K562 (cell line): ENCODE measurements around the gene MPV17L2. TPM values are rescaled to one million over a fixed set of nuclear protein-coding genes. Genes with fewer than 3 reads are reported as not detected.

Experiments used
- FIP1L1 ChIP-seq: fragments of 200-400 bp; formaldehyde crosslinking; IDR thresholded peaks from 2 replicates; pipeline ENCODE4 v1.6.1; 2018; ENCODE audit warnings: mild to moderate bottlenecking, low read depth, low read length; ENCODE audit not compliant: poor library complexity, severe bottlenecking
- ZKSCAN8 ChIP-seq: fragments of 200-800 bp; sonication (Bioruptor generic); IDR thresholded peaks from 2 replicates; pipeline ENCODE4 v1.6.1; 2016; ENCODE audit warnings: missing genetic modification characterization, missing compliant biosample characterization
- ZNF140 ChIP-seq: fragments of 250-450 bp; sonication (Bioruptor Pico); IDR thresholded peaks from 2 replicates; pipeline ENCODE4 v1.8.0; 2021; ENCODE audit warnings: moderate library complexity, mild to moderate bottlenecking, inconsistent platforms
- polyA plus RNA-seq, 8 experiments: library from polyadenylated mRNA; depleted of rRNA in 4 of 8; stranded (reverse) in 5 of 8; unstranded in 3 of 8; fragments of >200 nt; fragmentation: Nextera tagmentation in 2 of 8; fragmentation: Illumina TruSeq in 1 of 8; extraction: Ambion mirVana in 2 of 8; extraction: Trizol in 1 of 8; gene quantifications; 2 replicates each; pipeline versions ENCODE4 v1.2.1 to v1.2.3, GENCODE V29; 2011 to 2014; ENCODE audit warnings: inconsistent platforms in 1 of 8, missing spikeins in 1 of 8
- total RNA-seq, 7 experiments: library from RNA; depleted of rRNA in 6 of 7; stranded (reverse); fragments of >200 nt in 6 of 7; fragmentation: Illumina TruSeq in 2 of 7; extraction: Trizol in 2 of 7; gene quantifications; 2 replicates each; pipeline versions ENCODE4 v1.2.1 to v1.2.3, GENCODE V29; 2011 to 2021; ENCODE audit warnings: low replicate concordance in 1 of 7
- TF ChIP-seq, protein P1 (sequence below), 3 experiments: fragments of 200-800 bp in 1 of 3; fragments of 250-450 bp in 1 of 3; fragments of 450-650 bp in 1 of 3; sonication (Bioruptor Pico) in 1 of 3; sonication (Bioruptor generic) in 1 of 3; formaldehyde crosslinking in 1 of 3; IDR thresholded peaks; 2 replicates each; pipeline versions ENCODE4 v1.6.1 to v1.8.0; 2016 to 2022; ENCODE audit warnings: mild to moderate bottlenecking in 2 of 3, missing genetic modification characterization in 2 of 3, missing compliant biosample characterization in 1 of 3, moderate library complexity in 1 of 3
- TF ChIP-seq, protein P2 (sequence below): fragments of 450-650 bp; formaldehyde crosslinking; IDR thresholded peaks from 2 replicates; pipeline ENCODE4 v1.4.0; 2020; ENCODE audit warnings: mild to moderate bottlenecking, moderate library complexity

Gene MPV17L2
- total and polyA plus RNA-seq, 9 of the 15 experiments (the other 6 are each of a cell fraction or from before 2014, with no cell fraction given): 10.6 to 60.2 (median 28.5) TPM

DNA sequence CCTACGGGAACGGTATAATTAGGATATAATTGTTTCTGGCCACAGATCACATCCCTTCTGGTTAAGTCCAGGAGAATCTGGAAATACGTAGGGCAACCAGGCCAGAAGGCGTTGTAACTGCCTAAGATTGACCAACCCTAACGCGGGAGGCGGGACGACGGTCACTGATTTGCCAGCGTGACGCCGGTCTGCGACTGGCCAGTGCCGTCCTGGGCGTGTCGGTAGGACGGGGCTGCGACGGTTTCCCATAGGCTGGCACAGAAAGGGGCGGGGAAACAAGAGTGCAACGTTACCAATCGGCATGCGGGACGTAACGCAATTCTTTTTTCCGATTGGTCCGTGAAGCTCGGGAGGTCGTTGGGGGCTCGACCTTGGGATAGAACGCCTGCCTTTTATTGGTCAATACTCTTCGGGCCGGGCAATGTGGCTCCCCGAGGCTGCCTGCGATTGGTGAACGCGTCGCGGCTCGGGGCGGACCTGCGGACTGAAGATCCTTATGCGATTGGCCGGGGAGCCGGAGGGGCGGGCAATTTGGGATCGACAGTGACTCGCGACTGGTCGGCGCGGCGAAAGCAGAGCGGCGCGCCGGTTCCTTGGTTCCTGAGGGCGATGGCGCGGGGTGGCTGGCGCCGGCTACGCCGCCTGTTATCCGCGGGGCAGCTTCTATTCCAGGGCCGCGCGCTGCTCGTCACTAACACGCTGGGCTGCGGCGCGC, at the start of gene MPV17L2 (continued):
- TF ChIP-seq, protein P1, sequence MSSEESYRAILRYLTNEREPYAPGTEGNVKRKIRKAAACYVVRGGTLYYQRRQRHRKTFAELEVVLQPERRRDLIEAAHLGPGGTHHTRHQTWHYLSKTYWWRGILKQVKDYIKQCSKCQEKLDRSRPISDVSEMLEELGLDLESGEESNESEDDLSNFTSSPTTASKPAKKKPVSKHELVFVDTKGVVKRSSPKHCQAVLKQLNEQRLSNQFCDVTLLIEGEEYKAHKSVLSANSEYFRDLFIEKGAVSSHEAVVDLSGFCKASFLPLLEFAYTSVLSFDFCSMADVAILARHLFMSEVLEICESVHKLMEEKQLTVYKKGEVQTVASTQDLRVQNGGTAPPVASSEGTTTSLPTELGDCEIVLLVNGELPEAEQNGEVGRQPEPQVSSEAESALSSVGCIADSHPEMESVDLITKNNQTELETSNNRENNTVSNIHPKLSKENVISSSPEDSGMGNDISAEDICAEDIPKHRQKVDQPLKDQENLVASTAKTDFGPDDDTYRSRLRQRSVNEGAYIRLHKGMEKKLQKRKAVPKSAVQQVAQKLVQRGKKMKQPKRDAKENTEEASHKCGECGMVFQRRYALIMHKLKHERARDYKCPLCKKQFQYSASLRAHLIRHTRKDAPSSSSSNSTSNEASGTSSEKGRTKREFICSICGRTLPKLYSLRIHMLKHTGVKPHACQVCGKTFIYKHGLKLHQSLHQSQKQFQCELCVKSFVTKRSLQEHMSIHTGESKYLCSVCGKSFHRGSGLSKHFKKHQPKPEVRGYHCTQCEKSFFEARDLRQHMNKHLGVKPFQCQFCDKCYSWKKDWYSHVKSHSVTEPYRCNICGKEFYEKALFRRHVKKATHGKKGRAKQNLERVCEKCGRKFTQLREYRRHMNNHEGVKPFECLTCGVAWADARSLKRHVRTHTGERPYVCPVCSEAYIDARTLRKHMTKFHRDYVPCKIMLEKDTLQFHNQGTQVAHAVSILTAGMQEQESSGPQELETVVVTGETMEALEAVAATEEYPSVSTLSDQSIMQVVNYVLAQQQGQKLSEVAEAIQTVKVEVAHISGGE (CRISPR knock-in tag; IDR thresholded peaks at IDR 0.05): peak in 1 of 3 experiments; percentile 83; a peak in 2 of 6 replicates
- TF ChIP-seq, protein P2, sequence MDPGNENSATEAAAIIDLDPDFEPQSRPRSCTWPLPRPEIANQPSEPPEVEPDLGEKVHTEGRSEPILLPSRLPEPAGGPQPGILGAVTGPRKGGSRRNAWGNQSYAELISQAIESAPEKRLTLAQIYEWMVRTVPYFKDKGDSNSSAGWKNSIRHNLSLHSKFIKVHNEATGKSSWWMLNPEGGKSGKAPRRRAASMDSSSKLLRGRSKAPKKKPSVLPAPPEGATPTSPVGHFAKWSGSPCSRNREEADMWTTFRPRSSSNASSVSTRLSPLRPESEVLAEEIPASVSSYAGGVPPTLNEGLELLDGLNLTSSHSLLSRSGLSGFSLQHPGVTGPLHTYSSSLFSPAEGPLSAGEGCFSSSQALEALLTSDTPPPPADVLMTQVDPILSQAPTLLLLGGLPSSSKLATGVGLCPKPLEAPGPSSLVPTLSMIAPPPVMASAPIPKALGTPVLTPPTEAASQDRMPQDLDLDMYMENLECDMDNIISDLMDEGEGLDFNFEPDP (CRISPR knock-in tag): no peak
- TF ChIP-seq ZNF140 (no peak), FIP1L1 (no peak), ZKSCAN8 (peak; percentile 82; the same call in 1 of the 2 replicates)
